ENCODE results near the gene ZNF76. TPM values are rescaled to one million over a fixed set of nuclear protein-coding genes. Genes with fewer than 3 reads are reported as not detected.

ZNF76 gene
- polyA plus RNA-seq, 4 donors: 35.2 to 72.6 (median 52.3) TPM

DNA sequence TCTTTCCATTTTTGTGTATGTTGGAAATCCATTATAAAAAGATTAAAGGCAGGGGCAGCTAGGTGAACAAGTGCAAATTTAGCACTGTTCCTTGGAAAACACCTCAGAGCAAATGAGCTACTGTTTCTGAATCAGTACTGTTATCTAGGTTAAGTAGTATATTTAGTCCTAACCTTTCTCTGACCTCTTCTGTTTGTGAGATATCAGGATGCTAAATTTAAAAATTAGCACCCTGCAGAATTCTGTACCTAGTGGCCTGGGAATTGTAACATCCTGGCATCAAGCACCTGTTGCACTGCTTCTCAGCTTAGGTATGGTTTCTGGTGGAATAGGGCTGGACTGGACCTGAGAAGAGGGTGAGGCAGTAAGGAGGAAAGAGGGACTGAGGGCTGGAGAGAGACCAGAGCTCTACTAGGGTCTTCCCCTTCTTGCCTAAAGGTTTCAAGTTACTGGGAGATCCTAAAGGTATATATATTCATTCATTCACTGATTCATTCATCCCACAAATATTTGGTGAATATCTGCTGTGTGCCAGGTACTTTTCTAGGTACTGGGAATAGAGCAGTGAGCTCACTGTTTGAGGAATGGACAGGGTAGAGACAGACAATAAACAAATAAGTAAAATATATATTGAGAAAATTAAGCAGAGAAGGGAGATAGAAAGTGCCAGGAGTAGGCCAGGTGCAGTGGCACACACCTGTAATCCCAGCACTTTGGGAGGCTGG lies 5.2 kb downstream of the ZNF76 start:
- no peak for DNase-seq (ENCODE audit: low read depth in 4 of 4, low spot score in 2 of 4)

DNA sequence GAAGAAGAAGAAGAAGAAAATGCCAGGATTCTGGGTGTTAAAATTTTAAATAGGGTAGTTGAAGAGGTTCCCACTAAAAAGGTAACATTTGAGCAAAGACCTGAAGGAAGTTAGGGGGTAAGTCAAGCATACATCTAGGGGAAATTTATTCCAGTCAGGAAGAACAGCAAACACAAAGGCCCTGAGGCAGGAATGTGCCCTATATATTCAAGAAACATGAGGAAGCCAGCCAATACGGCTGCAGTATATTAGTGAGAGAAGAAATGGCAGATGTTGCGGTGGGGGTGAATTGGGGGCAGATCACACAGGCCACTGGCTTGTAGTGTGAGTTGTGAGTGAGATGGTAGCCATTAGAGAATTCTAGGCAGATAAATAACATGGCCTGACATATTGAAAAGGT lies 6.0 kb downstream of the ZNF76 start:
- no peak for DNase-seq (ENCODE audit: low read depth in 4 of 4, low spot score in 2 of 4)

DNA sequence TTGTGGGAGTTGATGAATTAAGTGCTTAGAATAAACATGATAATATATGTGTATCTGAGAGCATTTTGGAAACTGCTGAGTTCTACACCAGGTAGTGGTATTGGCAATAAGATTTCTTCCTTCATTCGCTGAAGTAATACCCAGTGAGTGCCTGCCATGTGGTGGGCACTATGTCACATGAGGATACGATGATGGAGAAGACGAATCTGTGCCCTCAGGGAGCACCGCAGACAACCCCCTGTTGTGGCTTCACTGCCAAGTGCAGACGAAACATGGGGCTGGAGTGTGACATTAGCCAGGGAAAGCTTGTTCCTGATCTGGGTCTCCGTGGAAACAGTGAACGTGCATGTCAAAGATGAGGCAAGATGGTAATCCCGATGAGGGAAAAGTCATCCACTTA lies 7.9 kb downstream of the ZNF76 start:
- DNase-seq (ENCODE audit: low read depth in 4 of 4, low spot score in 2 of 4): no peak

DNA sequence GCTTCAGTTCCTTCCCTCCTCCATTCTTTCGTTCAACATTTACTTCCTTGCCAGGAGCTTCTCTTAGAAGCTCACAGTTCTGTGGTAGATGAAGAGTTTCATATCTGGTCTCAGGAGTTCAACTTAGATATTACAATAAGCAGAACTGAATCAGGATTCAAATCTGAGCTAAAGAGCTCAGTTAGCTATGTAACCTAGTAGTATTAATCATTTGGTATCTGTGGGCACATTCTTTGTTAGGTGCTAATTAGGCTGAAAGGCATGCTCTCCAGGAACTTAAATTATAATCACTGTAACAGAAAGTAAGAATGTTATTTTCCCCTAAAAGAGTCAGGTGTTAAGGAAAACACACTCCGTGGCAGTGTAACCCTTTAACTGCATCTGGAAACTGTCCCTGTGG lies 8.4 kb downstream of the ZNF76 start:
- DNase-seq (ENCODE audit: low read depth in 4 of 4, low spot score in 2 of 4): no peak

DNA sequence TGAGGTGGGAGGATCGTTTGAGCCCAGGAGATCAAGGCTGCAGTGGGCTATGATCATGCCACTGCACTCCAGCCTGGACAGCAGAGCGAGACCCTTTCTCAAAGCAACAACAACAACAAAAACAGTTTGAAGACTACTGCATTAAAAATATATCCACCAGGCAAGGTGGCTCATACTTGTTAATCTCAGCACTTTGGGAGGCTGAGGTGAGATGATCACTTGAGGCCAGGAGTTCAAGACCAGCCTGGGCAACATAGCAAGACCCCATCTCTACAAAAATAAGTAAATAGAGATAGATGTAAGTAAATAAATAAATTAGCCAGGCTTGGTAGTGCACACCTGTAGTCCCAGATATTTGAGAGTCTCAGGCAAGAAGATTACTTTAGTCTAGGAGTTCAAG lies 12.5 kb downstream of the ZNF76 start:
- no peak for DNase-seq (ENCODE audit: low read depth in 4 of 4, low spot score in 2 of 4)

DNA sequence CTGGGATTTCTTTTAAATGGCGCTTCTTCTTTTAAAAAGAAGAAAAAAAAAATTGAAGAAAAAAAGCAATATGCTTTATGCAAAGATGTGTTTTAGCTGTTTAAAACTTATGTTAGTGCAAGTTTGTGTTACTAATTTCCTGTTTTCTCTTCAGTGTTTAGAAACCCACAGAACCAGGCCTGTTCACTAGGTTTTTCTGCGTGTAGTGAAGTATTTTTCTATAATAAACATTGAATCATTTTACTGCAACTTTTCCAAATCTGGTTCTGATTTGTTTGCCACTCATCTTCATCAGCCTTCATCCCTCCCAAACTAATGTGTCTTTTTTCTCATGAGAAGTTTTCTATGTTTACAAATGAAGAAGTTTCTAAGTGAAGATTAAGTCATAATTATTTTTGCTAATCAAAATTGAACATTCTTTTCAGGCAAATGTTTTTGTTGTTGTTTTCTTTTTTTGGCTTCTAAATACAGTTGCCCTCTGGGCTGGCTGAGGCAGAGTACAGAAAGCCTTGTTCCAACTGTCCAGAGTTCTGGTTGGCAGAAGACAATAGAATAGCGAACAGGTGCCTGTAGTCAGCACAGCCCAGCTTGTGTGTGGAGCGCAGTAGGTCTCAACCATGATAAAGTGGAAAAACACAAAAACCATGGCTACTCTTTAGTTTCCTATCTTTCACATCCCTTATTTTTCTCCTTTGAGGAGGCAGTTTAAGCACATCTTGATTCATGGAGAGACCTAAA lies 14.5 kb downstream of the ZNF76 start:
- DNase-seq (ENCODE audit: low read depth in 4 of 4, low spot score in 2 of 4): no peak

DNA sequence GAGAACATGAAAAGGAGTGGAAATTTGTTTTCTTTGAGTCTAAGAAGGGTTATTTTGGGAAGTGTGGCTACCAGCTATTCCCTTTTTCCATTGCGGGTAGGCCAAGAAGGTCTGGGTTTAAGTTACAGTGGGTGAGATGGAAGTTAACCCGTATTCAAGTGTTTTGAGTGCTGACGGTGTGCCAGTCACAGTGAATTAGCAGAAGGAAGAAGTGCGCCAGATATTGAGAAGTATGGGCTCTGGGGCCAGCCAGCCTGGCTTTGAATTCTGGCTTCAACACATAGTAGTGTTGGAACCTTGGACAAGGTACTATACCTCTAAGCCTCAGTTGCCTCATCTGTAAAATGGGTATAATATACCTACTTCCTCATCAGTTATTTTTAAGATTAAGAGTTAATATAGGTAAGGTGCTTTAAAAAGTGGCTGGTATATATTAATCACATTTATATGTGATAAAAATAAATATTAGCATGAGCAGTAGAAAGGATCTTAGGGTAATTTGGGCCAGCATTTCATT lies 16.3 kb downstream of the ZNF76 start:
- no peak for DNase-seq (ENCODE audit: low read depth in 4 of 4, low spot score in 2 of 4)

DNA sequence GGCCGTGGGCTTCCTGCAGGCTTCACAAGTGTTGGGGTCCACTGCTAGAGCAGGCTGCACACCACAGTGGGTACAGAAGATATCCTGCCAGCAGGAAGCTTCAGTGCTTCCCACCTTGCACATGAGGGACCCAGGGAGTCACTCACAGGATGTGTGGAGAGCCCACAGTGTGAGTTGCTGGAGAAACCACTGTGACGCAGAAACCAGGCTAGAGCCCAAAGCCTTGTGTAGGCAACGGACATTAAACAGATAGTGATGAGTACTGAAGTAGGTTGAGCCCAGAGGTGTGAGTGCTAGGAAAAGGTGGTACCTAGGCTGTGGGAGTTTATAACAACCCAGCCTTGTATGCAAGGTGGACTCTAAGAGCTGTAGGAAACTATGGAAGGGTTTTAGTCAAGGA lies 19.2 kb downstream of the ZNF76 start:
- DNase-seq (ENCODE audit: low read depth in 4 of 4, low spot score in 2 of 4): no peak

DNA sequence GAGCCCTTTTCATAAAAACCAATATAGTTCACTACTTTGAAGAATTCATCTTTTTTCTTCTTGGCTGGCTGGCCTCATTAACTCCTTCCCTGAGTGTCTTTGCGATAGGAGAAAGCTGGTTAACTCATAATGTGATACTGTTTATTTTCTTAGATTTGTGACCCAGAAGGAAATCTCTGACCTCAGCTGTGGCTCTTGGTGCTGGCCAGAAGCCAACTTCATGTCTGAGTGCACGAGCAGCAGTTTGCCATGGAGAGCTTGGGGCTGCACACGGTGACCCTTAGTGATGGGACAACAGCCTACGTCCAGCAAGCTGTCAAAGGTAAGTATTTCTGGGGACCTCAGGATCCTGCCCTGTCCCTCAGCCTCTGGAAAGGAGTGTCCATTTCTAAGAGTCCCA lies 21.4 kb downstream of the ZNF76 start:
- DNase-seq (ENCODE audit: low read depth in 4 of 4, low spot score in 2 of 4): no peak

DNA sequence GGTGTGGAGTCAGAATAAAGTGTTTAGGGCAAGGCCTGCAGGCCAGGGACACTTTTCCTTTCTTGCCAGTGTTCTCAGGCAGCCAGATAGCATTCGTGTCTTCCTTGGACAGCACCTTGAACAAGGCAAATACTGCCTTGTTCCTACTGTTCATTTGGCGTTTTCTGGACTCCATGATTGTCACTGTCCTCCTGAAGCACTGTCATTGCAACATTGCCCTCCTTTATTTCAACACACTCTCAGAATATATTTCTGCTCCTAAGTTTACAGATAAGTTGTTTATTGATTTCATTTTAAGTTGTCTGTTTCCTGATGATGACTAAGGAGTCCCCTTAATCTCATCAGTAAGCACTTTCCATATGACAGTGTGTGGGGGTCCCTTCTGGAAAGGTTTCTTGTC lies 22.9 kb downstream of the ZNF76 start:
- DNase-seq (ENCODE audit: low read depth in 4 of 4, low spot score in 2 of 4): no peak

DNA sequence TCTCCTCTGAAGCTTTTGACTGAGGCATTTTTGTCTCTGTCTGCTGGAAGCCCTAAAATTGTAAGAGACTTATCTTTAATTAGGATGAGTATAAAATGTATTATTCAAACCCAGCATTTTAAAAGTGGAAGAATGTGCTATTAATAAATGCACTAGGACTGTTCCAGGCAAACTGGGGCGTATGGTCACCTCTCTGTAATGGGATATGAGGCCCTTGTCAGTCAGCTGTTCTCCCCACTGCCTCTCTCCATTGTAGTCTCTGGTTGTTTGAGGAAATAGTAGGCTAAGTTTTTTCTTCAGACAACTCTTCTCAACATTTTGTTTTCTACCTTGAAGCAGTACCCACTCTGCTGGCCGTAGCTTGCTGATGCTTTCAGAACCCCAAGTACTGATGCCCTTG lies 23.8 kb downstream of the ZNF76 start:
- DNase-seq (ENCODE audit: low read depth in 4 of 4, low spot score in 2 of 4): no peak

DNA sequence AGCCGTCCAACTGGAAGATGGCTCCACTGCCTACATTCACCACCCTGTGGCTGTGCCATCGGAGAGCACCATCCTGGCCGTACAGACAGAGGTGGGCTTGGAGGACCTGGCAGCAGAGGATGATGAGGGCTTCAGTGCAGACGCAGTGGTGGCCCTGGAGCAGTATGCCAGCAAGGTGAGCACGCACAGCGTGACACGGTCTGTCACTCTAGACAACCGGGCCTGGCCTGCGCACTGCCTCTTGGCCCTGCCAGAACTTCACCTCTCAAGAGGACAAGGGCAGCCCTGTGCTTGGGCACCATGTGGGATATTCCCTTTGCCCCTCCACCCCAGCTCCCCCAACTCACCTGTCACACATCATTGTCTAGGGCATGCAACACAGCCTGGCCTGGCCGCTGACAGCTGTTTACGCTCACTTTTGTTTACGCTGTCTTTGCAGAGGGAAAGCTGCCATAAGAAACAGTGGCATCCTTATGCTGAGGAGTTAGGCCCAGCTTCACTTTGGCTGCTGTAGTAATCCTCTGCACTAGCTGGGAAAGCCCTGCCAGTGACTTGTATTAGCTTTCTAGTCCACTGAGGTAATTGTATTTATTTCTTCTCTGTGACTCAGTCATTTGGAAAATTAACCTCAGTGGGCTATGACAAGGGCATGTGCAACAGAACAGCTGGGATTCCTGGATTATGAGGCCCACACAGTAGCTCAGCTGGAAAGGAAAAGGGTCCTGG lies 28.3 kb downstream of the ZNF76 start:
- DNase-seq (ENCODE audit: low read depth in 4 of 4, low spot score in 2 of 4): no peak

DNA sequence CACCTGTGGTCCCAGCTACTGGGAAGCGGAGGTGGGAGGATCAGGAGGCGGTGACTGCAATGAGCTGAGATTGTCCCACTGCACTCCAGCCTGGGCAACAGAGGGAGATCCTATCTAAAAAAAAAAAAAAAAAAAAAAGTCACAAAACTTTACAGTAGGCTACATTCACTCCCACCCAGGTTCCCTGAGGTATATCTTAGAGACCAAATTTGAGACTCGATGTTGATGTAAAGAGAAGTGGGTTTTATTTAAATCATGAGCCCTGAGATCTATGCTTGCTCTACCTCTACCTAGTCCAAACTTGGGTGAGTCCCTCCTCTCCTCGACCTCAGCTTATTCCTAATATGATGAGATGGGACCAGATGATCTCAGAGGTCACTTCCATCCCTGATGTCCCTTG lies 29.3 kb downstream of the ZNF76 start:
- no peak for DNase-seq (ENCODE audit: low read depth in 4 of 4, low spot score in 2 of 4)

DNA sequence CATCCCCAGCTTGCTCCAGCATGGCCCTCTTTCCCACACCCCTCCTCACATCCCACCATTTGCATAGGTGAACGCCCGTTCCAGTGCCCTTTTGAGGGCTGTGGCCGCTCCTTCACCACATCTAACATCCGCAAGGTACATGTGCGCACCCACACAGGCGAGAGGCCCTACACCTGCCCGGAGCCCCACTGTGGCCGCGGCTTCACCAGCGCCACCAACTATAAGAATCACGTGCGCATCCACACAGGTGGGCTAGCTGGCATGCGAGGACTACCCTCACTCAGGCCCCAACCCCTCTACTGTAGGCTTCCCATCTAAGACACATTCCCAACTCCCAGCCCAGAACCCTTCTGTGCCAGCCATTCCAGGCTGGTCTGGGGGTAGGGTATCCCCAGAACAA lies 32.0 kb downstream of the ZNF76 start:
- no peak for DNase-seq (ENCODE audit: low read depth in 4 of 4, low spot score in 2 of 4)

DNA sequence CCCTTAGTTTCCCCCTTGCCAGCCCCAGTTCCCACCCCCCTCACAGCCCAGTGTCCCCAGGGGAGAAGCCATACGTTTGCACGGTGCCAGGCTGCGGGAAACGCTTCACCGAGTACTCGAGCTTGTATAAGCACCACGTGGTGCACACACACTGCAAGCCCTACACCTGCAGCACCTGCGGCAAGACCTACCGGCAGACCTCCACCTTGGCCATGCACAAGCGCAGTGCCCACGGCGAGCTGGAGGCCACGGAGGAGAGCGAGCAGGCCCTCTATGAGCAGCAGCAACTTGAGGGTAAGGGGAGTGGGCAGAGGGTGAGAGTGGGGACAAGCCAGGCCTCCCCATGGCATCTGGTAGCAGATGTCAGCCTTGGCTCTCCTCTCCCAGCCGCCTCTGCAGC lies 33.0 kb downstream of the ZNF76 start:
- DNase-seq (ENCODE audit: low read depth in 4 of 4, low spot score in 2 of 4): no peak

DNA sequence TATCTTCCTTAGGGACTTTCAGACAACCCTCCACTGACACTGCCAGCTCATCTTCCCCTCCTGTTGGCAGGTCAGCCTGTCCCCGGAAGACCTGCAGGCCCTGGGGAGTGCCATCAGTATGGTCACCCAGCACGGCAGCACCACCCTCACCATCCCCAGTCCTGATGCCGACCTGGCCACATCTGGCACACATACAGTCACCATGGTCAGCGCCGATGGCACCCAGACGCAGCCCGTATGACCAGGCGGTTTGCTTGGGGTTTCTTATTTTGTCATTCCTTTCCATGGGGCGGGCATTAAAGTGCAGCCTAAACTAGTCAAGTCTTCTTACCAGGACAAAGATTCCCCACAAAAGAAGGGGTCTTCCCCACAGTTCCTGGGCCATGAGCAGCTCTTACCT lies 34.1 kb downstream of the ZNF76 start:
- DNase-seq (ENCODE audit: low read depth in 4 of 4, low spot score in 2 of 4): no peak

DNA sequence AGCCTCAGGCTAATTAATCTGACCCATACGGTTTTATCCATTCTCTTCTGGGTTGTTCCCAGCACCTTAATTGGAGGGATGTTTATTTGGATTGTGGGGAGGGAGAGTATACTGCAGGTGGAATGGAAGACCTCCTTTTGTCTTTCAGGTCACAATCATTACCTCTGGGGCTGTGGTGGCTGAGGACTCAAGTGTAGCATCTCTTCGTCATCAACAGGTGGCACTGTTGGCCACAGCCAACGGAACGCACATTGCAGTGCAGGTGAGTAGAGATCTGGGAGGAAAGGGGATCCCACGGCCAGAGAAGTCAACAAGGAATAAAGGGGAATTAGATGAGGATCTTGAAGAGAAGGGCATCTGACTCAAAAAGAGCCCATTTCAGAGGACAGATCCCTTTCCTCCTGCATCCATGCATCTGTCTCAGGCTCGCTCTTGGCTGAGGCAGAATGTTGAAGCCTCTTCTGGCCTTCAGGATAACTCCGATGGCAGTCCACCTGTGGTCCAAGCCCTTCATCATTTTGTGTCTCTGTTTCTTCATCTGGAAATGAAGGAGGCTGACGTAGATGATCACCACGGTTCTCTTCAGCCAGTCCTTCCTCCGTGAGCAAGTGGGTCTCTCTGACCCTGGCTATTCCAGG lies 34.9 kb downstream of the ZNF76 start:
- no peak for DNase-seq (ENCODE audit: low read depth in 4 of 4, low spot score in 2 of 4)

DNA sequence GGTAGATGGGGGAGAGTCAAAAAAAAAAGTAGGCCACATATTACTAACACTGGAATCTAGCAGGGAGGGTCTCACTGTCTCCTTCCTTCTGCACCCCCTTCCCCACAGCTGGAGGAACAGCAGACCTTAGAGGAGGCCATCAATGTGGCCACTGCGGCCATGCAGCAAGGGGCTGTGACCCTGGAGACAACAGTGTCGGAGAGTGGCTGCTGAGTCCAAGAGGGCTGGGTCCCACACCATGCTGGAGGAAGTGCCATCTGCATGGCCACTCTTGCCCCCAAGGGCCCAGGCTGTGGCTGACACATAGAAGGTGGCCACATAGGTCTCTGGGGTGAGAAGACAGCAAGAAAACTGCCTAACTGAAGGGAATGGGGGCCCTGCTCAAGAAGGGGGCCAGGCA lies 35.5 kb downstream of the ZNF76 start:
- DNase-seq (ENCODE audit: low read depth in 4 of 4, low spot score in 2 of 4): no peak

DNA sequence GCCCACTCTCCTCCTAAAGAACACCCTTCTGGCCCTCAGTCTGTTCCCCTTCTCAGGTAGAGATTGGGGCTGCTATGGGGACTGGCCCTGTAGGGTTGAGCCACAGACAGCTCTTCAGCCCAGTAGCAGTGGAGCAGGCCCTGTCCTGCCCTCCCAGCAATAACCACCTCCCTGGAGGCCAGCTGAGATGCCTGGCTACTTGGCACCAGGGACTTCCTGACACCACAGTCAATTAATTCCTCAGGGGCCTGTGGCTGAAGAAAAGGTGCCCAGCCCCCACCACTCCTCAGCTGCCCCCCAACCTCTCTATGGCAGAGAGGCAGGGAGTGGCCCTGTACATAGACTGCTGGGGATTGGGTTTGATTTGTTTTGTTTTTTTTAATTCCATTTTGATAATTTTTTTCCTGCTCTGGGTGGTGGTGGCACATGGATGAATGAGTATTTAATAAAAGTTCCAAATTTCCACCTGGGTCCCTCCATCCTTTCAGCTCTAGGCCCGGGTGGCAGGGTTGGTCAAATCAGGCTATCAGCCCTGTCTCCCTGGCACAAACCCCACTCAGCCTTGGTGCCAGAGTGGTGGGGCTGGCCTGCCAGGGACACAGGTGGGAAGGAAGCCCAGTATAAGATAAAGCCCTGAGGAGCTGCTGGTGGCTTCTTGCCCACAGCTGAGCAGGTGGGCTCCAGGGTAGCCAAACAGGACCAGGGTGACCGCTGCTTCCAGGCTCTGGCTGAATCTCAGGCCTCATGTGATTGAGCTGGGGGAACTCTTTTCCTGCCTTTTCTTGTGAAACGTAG lies 36.2 kb downstream of the ZNF76 start:
- DNase-seq (ENCODE audit: low read depth in 4 of 4, low spot score in 2 of 4): no peak

DNA sequence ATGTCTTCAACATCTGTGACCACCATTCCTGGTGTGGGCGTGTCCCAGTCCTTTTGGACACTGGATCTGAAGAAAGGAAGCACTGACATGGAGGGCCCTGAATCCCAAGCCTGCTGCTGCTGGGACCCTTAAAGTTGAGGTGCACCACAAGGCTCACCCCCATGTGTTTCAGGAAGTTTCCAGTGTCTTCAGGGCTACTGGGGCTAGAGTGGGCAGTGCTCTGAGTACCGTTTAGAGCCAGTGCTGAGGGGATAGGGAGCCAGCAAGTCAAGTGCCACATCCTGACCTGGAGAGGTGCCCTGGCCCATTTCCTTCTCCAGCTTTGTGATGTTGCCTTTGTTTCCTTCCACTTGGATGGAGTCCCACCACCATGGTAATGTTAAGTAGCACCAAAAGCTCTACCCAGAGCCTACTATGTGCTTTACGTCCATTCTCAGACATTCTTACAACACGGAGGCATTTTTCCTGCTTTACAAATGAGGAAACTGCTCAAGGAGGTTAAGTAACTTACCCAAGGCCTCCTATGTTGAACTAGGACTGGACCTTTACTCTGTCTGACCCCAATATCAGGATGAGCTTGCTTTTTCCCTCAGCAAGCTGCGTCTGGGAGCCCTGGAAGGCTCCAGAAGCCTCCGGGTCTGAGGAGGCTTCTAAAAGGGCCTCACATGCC lies 37.5 kb downstream of the ZNF76 start:
- no peak for DNase-seq (ENCODE audit: low read depth in 4 of 4, low spot score in 2 of 4)
